Erythroblast (primary cell): ENCODE results near the gene AKAP6.

ENCODE experiments used
- GATA1 ChIP-seq: IDR thresholded peaks from 2 replicates; pipeline ENCODE4 v1.6.1; 2011; ENCODE audit warnings: low read depth, mild to moderate bottlenecking, control low read depth, low read length, moderate library complexity
- POLR2A ChIP-seq: IDR thresholded peaks from 2 replicates; pipeline ENCODE4 v1.6.1; 2011; ENCODE audit warnings: mild to moderate bottlenecking, low read length

GRCh38 chr14:32379447-32379846 lies 50.3 kb downstream of the AKAP6 start:
- no peak for TF ChIP-seq POLR2A
- TF ChIP-seq GATA1 = no peak
